Hindlimb muscle (tissue), 1 donor: ENCODE data around the gene AKAP8L. TPM values are rescaled to one million over a fixed set of nuclear protein-coding genes. Genes with fewer than 3 reads are reported as not detected.

Source experiments
- DNase-seq: peaks from one replicate; pipeline ENCODE4 v3.0.0-alpha.2; 2013
- polyA plus RNA-seq: library from polyadenylated mRNA; unstranded; fragments of 120-200 nt; gene quantifications from one replicate; pipeline ENCODE4 v1.2.1, GENCODE V29; 2013; ENCODE audit not compliant: insufficient read length

The AKAP8L gene
- polyA plus RNA-seq, 1 donor: 91.1 TPM

DNA sequence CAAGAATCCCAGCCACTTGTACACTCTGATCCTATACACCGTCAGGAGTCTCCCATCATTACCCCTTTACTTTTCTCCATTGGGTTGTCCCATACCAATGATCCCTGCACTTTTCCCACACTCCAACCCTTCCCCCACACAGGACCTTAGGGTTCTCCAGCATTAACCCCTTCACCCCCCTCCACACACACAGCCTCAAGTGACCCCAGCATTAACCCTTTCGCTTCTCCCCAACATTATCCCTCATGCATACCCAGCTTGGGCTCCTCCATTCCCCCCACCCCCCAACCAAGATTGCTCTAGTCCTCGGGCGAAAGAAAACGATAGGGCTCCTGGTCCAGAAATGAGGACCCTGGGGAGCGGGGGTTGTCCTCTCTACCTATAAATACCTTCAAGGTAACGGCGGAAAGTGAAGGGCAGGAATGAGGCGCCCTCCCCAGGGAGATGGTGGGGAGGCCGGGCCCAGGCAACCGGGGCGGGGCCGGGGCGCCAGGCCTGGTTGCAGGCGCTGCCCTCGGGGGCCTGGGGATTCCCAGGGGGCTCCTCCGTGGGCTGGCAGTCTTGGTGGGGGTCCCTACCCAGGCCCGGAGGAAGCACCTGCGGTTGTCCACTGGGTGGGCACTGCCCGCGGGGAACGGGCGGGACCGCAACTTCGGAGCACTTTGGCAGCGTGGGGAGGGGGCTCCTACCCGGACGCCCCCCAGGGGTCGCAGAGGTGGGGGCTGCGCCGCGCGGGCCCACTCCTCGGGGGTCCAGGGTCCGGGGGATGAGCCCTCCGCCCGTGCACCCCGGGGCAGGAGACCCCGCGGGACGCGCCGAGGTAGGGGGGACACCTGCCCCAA is 30.2 kb upstream of the AKAP8L start:
- DNase-seq: no peak

DNA sequence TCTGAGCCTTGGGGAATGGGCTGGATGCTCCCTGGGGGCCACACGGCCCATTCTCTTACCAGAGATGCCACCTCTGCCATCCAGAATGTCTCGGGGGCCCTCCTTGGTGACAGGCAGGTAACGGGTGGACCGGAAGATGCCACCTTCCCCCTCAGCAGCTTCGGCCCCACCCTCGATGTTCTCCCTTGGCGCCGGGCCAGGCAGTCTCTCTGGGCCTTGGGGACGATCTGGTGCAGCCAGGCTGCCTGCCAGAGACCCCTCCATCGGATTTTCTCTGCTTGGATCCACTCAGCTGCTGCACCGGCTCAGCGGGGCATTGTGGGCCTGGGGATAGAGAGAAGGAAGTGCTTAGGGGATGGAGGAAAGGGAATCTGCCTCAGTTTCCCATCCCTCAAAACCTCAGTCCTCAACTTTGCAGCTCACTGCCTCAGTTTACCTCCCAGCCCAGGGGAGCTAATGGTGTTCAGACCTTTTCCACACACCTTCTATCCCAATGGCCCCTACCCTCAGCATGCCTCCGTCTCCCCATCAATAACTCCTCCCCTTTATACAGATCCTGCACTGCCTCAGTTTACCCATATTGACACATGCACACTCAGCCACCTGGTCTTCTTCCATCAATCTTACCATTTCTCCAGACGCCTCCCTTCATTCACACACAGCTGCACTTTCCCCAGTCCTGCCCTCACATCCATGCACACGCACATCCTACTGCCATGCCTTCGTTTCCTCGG is 29.4 kb upstream of the AKAP8L start:
- DNase-seq: no peak

DNA sequence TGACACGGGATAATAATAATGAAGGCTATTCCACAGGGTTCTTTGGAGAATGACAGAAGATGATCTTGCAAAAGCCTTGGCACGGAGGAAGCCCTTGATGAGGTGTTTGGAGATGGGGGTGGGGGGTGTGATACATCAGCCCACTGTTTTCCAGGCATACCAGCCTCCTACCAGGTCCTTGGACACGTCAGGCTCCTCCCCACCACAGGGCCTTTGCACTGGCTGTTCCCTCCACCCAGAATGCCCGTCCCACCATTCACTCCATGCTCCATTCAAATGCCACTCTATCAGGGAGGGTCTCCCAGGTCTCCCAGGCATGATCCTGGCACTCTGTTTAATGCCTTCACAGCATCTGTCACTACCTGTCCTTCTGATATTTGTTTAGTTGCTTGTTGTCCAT is 28.3 kb upstream of the AKAP8L start:
- no peak for DNase-seq

DNA sequence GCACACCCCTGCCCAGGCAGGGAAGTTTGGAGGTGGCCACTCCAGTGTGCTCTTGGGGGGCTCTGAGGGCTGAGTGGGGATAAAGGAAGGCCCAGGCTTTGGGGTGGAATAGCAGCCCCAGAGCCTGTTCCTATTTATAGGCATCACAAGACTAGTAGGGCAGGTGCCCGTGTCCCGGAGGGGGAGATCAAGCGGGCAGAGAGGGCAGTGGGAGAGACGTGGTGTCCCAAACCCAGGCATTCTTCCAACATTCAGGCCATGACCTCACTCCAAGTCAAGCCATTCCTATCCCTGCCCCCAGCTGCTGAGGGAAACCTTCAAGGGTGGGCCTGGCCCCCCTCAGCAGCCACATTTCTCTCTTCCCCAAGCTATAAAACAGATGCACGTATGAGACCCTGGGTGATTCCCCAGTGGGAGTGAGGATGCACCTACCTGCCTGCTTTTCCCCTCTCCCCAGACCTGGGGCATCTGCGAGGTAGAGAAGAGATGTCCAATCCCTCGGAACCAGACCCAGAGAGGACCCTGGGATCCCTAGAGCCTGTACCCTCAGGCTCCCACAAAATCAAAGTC is 27.1 kb upstream of the AKAP8L start:
- no peak for DNase-seq

DNA sequence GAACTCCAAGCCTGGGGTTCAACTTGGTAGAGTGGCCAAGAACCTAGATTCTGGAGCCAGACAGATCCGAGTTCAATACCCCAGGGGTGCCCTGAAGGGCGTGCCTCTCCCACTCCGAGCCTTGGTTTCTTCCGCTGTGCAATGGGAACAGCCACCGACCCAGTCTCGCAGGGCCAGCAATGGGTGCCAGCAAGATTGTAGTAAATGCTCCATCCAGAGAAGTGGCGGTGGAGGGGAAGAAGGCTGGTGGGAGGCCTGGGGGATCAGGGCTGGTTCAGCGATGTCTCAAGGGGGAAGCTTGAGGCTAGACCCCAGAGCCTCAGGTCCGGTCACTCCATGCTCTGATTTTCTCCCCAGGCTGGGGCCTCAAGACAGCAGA is 26.4 kb upstream of the AKAP8L start:
- DNase-seq: no peak

DNA sequence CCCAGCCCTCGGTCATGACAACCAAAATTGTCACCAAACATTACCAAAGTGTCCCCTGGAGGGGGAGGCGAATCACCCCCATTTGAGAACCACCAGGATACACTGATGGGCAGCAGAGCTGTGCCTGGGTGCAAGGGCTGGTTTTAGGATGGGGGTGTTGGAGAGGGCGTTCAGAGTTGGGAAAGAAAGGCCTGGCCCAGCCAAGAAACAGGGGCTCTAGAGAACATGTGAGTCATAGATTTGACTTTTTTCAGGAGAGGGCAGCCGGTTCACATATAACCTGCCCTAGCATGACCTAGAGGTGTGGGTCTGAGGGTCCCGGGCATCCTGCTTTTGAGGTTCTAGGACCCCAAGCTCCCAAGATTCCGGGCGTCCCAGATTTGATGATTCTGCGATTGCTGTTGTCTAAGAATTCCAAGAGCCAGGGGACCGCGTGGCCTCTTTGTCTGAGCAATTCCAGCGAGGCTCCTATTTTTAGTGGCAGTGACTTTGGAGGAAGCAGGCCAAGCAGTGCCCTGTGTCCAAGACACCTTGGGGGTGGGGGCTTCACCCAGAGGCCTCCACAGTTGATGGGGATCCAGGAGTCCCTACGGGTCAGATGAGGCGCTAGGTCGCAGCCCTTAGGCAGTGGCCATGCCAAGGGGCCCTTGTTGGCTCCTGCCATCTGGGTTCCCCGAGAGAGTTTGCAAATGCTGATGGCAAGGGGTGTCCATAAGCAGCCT is 25.9 kb upstream of the AKAP8L start:
- DNase-seq: no peak

DNA sequence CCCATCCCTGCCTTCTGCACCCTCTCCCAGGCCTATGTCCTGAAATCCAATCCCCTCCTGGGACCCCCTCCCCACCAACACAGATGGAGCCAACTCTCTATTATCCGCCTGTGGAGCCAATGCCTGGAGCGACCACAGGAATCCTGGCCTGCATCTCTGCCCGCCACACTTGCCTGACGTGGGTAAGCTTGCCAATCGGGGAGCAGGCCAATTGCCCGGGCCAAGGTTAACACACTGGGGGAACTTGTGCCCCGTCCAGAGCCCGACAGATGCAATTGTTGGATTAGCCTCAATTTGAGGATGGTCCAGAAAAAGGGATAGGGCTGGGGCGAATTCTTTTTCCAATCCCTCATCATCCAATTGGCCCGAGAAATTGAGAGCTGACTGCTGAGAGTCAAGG is 25.1 kb upstream of the AKAP8L start:
- no peak for DNase-seq

DNA sequence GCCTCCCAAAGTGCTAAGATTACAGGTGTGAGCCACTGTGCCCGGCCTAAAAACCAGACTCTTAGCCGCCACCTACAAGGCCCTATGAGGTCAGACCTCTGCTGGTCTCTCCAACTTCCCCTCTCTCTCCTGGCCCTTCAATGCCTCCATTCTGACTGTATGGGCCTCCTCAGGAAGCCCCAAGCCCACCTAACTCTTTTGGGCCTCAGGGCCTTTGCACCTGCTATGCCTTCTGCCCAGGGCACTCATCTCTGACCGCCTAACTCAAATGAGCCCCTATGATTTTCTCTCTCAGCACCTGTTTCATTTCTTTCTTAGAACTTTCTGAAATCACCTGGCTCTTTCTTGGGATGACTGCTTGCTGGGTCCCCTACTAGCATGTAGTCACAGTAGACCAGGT is 24.5 kb upstream of the AKAP8L start:
- DNase-seq: no peak

DNA sequence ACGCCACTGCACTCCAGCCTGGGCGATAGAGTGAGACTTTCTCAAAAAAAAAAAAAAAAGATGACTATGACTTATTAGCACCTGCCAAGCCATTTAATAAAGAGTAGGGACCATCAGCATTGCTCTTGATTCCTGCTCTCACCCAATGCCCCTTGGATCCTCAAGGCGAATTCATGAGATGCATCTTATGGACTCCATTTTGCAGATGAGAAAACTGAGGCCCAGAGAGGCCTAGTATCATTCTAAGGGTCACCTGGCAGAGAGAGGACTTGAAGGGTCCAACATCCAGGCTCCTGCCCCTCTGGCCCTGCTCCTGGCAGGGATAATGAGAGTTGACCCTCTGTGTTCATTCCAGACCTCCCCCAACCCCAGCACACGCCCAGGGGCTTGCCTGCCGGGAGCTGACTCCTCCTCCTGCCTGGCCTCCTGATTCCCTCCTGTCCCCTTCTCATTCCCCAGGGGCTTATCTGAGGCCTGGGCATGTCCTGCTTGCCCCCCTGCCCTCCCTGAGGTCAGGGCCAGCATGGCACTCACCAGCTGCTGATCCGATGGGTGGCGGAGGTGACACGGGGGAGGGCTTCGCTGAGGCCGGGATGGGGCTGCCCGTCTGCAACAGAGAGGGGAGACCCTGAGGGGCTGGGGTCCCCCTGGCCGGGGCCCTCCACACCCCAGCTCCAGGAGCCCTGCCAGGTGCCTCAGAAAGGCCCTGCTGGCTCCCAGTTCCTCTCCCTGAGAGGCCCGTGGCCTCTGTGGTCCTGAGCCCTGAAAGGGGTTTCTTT is 23.5 kb upstream of the AKAP8L start:
- no peak for DNase-seq

DNA sequence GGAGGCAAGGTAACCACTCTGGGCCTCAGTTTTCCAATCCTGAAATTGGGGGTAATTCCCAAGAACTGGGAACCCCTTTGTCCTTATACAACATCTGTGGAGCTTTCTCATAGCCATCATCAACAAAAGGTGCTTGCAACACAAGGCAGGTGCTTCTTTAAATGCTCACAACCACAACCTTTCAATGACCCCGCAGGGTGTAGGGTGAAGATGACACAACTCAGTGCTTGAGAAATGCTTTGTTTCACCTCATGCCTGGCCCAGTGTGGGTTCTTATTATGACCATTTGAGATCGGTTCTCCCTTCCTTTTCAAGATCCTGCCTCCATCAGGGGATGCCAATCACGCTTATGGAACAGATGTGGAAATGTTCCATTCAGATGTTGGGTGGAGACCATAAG is 22.5 kb upstream of the AKAP8L start:
- DNase-seq: no peak

DNA sequence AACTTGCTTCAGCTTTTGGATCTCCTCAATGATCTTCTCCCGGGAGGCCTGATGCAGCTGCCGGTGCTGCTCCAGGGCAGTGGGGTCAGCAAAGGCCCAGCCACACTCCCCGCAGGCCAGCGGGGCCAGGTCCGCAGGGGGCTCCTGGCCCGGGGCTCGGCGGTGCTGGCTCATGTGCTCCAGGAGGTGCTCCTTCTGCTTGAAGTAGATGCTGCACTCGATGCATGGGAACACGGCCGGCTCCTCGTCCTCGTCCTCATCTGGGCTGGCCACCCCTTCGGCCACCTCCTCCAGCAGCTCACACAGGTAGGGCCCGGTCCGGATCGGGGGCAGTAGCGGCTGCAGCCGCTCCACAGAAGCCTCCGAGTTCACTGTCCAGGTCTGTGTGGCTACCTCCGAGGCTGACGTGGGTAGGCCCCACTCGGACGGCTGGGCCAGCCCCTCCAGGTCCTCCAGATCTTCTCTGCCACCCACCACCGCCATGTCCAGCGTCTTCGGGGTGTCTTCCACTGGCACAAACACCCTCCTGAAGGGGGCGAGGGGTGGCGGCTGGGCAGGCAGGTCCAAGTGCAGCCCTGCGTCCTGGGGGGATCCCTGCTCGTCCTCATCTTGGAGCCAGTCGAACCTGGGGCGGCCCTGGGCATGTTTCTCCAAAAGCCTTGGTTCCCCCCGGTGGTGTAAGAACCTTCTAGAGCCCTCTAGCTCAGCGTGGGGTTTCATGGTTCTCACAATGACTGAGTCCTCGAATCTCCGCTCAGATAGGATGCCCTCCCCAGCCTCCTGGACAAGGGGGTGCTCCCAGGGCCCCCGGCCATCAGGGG is 21.2 kb upstream of the AKAP8L start:
- no peak for DNase-seq

DNA sequence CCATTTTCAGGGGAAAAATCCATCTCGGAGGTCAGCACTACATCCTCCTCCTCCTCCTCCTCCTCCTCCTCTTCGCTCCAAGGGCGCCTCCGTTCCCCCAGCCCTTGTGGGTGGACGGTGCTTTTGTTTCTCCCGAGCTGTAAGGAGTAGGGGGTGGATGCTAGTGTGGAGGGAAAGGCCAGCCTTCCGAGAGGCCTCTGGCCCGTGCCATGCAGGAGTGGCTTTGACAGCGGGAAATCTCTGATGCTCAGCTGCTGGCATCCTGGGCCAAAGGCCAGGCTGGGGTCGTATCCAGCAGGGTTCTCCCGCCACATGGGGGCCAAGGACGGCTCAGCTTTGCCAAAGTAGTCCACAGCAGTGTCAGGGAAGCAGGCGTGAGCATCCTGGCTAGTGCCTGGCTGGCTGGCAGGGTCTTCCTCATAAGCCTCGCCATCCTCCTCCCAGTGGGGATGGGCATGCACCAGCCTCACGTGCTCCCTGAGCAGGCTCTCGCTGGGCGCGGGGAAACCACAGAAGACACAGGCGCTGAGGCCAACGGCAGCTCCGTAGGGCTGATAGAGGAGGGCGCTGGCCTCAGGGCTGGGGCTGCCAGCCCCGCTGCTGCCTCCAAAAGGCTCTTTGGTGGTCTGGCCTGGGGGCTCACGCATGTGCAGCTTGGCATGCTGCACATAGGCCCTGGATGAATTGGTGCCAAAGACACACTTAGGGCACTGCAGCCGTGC is 20.5 kb upstream of the AKAP8L start:
- DNase-seq: no peak

DNA sequence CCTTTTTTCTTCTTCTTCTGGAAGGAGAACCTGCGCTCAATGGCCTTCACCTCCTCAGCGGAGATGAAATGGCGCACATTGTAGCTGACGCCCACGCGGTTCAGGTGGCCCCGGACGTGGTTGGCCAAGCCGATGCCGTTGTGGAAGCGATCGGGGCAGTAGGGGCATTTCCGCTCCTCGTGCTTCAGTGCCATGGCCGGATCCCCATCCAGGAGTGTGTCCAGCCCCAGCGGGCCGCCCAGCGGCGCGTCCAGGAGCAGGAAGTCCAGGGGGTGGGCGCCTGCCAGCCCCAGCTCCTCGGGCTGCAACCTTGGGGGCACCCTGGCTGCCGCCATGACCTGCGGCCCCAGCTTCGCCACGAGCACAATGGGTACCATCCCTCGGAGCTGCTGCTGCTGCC is 19.8 kb upstream of the AKAP8L start:
- DNase-seq: no peak

DNA sequence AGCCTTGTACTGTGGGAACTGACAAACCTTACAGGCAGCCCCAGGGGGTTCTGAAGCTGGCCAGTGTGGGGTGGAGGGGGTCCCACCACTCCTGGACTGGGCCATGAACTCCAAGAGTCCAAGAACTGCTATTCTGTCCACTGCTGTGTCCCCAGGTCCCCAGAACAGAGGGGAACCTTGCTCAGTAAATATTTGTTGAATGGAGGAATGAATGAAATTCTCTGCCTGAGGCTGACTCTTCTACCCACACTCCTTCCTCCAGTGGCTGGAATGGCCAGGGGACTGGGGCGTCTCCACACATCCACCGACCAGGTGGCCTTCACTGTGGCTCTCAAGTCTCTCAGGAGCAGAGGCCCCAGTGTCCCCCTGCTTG is 19.3 kb upstream of the AKAP8L start:
- no peak for DNase-seq

DNA sequence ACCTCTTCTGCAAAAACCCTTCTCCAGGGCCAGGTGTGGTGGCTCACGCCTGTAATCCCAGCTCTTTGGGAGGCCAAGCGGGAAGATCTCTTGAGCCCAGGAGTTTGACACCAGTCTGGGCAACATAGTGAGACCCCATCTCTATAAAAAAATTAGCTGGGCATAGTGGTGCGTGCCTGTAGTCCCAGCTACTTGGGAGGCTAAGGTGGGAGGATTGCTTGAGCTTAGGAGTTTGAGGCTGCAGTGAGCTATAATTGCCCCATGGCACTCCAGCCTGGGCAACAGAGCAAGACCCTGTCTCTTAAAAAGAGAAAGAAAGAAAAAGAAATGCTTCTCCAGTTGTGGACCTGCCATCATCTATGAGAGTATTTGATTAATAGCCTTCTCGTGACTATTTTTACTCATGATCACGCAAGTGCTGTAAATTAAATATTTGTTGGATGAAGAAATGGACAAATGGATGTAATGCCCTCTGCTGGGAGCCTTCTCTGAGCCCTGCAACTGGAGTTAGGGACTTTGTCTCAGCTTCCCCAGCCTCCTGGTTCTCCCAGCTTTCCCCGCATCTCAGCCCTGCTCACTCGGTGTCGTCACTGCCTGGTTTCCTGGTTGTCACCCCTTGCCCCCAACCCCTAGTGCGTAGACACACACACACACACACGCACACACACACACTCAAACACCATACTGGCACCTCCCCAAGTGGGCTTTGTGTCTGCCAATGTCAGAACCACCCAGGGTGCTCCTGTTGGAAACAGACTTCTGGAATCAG is 18.8 kb upstream of the AKAP8L start:
- no peak for DNase-seq

DNA sequence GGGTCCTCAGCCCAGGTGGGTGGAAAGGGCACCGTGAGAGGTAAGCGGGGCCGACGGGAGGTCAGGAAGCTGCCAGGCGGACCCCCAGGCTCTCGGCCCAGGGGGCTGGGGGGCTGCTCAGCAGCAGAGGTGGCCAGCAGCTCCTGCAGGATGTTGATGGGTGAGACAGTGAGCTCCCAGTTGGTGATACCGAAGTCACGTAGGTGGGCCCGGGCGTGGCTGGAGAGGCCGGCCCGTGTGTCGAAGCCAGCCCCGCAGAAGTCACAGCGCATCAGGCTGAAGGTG is 18.0 kb upstream of the AKAP8L start:
- DNase-seq: no peak

DNA sequence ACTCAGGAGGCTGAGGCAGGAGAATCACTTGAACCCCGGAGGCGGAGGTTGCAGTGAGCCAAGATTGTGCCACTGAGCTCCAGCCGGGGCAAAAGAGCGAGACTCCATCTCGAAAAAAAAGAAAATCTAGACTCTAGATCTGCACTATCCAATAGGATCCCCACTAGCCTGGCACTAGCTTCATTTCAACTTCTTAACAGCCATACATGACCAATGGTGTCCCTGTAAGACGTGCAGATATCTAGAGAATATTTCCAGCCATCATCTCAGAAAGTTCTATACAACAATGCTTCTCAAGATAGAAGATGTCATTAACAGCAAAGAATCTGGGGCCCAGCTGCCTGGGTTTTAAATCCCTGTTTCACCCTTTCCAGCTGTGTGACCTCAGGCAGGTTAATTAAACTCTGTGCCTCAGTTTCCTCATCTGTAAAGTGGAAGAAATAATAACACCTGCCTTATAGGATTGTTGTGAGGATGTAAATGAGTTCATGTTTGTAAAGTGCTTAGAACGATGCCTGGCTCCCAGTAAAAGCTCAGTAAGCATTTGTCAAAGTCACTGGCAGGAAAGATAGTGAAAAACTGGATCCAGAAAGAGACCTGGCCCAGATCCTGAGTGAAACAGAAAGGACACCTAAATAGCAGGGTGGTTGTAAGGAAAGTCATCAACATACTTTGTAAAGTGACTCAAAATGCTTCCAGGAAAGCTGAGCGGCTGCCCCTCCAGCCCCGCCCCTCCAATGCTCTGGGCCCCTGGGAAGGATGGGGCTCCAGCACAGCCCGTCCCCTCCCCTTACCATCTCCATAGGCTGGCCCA is 17.4 kb upstream of the AKAP8L start:
- DNase-seq: no peak

DNA sequence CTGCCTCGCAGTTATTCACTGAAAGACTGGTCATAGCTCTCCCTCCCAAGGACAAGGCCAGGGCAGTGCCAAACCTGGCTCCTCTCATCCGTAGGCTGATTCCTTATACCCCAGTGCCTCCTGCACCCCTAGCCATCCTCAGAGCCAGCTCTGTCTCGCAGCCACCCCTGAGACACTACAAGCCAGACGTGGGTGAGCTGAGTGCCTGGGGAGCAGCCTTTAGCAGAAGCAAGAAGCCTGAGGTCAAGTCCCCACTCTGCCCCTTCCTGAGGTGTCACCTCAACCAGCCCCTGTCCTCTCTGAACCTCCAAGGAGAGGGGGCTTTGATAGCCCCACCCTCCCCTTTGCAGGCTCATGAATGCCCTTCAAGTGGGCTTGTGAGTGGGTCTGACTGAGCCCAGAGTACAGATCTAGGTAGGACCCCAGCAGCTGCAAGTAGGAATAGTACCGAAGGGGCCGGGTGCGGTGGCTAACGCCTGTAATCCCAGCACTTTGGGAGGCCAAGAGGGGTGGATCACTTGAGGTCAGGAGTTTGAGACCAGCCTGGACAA is 14.8 kb upstream of the AKAP8L start:
- DNase-seq: no peak
